GM21723 (cell line): ENCODE data around the gene TCF7L1.
"Not testable (repeated sequence)": the region's sequence is repeated elsewhere in the genome, so short reads cannot be mapped to it uniquely, and the experiment has no call there.

Source experiments
- ATAC-seq: cut with Tn5 transposase; IDR thresholded peaks from one replicate; pipeline ENCODE4 v1.9.1; 2021; ENCODE audit warnings: mild to moderate bottlenecking, moderate library complexity; ENCODE audit not compliant: unreplicated experiment

TCF7L1 gene

GRCh38 chr2:85312404-85312803, 179.2 kb downstream of the TCF7L1 start:
- no peak for ATAC-seq

- no peak for ATAC-seq
Measured at GRCh38 chr2:85314884-85315242, 181.7 kb downstream of the TCF7L1 start.

DNA sequence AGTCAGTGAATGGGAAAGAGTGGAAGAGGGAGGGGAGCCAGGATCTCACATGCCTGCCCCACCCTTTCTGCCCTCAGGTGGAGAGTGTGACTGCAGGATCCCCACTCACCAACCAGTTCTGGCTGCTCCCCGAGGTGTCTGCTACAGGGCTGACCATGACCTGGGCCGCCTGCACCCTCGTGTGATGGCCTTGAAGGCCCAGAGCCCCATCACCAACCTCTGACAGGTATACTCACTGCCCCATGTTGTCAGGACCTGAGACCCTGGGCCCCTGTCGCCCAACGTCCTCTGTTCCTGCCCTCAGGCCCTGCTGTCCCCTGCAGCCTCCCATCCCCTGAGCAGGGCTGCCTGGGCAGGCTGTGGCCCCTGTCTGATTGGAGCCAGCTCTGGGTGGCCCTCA, 182.7 kb downstream of the TCF7L1 start:
- not testable (repeated sequence) for ATAC-seq

GRCh38 chr2:85318222-85319074, 185.3 kb downstream of the TCF7L1 start:
- ATAC-seq, result peak; percentile 43

DNA sequence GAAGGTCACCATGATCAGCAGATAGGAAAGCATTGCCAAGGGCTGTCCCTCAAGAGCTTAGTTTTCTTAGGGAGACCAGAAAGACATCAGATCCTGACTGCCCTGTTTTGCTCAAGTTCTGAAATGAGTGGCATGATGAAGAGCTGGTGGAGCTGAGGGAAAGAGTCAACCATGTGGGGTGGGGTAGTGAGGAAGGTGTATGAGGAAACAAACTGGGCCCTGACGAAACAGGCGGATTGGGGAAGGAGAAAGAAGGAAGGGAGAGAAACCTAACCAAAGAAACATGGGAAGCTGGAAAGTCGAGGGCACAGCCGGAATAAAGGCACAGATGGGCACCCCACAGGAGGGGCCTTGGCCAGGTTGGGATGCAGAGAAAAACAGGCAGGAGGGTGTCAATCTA, 186.6 kb downstream of the TCF7L1 start:
- no peak for ATAC-seq

- no peak for ATAC-seq
Measured at GRCh38 chr2:85323351-85323987, 190.3 kb downstream of the TCF7L1 start.

GRCh38 chr2:85323988-85324367, 190.8 kb downstream of the TCF7L1 start:
- ATAC-seq, result not testable (repeated sequence)

- no peak for ATAC-seq
Measured at GRCh38 chr2:85324639-85325465, 191.7 kb downstream of the TCF7L1 start.

DNA sequence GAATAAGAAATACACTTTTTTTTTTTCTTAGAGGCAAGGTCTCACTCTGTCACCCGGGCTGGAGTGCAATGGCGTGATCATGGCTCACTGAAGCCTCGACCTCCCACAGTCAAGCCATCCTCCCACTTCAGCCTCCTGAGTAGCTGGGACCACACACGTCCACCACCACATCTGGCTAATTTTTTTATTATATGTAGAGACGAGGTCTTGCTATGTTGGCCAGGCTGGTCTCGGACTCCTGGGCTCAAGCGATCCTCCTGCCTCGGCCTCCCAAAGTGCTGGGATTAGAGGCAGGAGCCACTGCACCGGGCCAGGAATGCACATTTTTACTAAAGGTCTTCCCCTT, 192.2 kb downstream of the TCF7L1 start:
- ATAC-seq, result no peak

- peak; percentile 37 for ATAC-seq
Measured at GRCh38 chr2:85326406-85327159, 193.4 kb downstream of the TCF7L1 start.

- peak; percentile 42 for ATAC-seq
Measured at GRCh38 chr2:85327160-85327821, 194.1 kb downstream of the TCF7L1 start.

DNA sequence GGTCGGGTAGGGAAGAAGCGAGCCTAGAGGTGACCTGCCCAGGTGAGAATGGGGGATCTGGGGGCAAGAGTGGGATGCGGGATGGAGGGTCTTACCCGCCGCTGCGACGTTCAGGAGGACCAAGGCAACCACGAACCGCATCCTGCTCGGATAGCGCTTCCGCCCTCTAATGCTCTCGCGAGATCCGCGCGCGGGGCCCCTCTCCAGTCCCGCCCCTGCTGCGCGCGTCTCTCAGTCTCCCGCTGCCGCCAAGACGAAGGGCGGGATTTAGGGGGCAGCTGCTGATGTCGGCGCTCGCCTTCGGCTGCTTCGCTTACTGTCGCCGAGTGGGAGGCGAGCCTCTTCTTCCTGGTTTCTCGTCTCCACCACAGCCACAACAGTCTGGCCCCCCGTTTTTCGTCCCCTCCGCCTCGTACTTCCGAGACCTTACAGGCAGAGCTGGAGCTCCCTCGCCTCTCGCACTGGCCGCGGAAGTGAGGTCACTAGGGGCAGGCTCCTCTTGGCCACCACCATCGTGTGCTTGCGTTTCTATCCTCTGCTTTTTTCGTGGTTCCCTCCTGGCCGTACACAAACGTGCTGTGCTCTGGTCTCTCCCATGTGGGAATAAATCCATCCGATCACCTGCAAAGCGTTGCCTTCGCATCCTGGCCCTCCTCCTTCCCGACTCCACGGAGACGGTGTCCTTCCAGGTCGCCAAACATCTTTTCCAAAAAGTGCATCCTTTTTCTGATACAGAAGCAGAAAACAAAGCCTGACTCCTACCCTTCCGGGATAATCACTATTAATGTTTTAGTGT, 194.8 kb downstream of the TCF7L1 start, which contains the start of gene TGOLN2:
TSS of gene TGOLN2 (minus strand) at position 168 of the 796 bp plus-strand sequence. CDS start at position 141, 27 bp downstream.
- peak; percentile 88 for ATAC-seq

- ATAC-seq, result no peak
Measured at GRCh38 chr2:85329181-85329651, 196.0 kb downstream of the TCF7L1 start.

GRCh38 chr2:85329701-85330100, 196.5 kb downstream of the TCF7L1 start:
- ATAC-seq, result not testable (repeated sequence)

DNA sequence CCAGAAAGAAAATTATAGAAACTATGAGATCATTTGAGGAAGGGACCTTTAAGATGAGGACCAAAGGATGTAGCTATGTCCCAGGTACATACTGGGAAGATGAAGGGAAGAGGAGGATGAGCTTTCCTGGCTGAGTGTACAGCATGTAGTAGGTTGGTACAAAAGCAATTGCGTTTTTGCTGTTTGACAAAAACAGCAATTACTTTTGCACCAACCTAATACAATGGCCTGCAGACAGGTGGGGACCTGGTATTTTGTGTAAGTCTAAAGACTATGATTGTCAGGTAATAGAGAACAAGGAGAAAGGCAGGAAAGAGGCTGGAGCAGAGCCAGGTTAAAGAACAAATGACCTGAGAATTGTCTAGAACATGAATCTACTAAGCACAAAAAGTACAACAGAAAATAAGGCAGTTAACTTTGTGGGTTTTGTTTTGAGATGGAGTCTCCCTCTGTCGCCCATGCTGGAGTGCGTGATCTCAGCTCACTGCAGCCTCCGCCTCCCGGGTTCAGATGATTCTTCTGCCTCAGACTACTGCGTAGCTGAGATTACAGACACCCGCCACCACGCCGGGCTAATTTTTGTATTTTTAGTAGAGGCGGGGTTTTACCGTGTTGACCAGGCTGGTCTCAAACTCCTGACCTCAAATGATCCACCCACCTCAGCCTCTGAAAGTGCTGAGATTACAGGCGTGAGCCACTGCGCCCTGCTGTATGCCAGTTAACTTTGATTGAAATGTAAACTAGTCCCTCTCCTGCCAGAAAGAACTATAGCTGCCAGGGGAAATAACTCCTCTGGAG, 197.8 kb downstream of the TCF7L1 start:
- no peak for ATAC-seq

GRCh38 chr2:85333877-85334276, 200.7 kb downstream of the TCF7L1 start:
- not testable (repeated sequence) for ATAC-seq

GRCh38 chr2:85334928-85335327, 201.7 kb downstream of the TCF7L1 start:
- no peak for ATAC-seq
